Measurements from ENCODE around the gene GABRG2.

- TF ChIP-seq, protein P1, sequence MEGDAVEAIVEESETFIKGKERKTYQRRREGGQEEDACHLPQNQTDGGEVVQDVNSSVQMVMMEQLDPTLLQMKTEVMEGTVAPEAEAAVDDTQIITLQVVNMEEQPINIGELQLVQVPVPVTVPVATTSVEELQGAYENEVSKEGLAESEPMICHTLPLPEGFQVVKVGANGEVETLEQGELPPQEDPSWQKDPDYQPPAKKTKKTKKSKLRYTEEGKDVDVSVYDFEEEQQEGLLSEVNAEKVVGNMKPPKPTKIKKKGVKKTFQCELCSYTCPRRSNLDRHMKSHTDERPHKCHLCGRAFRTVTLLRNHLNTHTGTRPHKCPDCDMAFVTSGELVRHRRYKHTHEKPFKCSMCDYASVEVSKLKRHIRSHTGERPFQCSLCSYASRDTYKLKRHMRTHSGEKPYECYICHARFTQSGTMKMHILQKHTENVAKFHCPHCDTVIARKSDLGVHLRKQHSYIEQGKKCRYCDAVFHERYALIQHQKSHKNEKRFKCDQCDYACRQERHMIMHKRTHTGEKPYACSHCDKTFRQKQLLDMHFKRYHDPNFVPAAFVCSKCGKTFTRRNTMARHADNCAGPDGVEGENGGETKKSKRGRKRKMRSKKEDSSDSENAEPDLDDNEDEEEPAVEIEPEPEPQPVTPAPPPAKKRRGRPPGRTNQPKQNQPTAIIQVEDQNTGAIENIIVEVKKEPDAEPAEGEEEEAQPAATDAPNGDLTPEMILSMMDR (conservative IDR thresholded peaks at IDR 0.05; ENCODE audit: low read length): no peak
- no peak for TF ChIP-seq EZH2phosphoT487 (IDR thresholded peaks at IDR 0.05; ENCODE audit: borderline replicate concordance)
These were observed 839 bp downstream of the GABRG2 start for GRCh38 chr5:162068412-162068811.

Data from Loucy (cell line).